HuH-7 (cell line): ENCODE measurements around the gene FHL1.
"Not testable (repeated sequence)": the region's sequence is repeated elsewhere in the genome, so short reads cannot be mapped to it uniquely, and the experiment has no call there.

ENCODE experiments used
- DNase-seq: peaks from one replicate; pipeline ENCODE4 v3.0.0; 2011; ENCODE audit warnings: low spot score

The FHL1 gene

DNA sequence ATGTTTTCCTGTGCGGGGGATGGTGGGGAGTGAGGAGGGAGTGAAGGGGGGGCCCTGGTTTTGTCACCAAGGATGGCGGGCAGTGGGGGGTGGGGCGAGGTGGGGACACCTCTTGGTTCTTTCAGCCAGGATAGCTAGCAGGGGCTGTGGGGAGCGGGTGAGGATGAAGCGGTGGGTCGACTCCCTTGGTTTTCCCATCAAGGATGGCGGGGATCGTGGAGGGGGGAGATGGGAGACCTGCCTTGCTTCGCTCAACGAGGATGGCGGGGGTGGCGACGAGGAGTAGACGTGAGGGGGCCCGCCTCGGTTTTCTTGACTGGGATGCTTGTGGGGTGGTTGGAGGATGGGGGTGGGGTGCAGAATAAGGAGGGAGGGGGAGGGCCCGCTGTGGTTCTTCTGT lies 643 bp downstream of the FHL1 start:
- DNase-seq = no peak

GRCh38 chrX:136148391-136148790 lies 1.1 kb downstream of the FHL1 start:
- DNase-seq = no peak

GRCh38 chrX:136154998-136155397 lies 7.7 kb downstream of the FHL1 start:
- DNase-seq = no peak

GRCh38 chrX:136156560-136157117 lies 9.3 kb downstream of the FHL1 start:
- no peak for DNase-seq

DNA sequence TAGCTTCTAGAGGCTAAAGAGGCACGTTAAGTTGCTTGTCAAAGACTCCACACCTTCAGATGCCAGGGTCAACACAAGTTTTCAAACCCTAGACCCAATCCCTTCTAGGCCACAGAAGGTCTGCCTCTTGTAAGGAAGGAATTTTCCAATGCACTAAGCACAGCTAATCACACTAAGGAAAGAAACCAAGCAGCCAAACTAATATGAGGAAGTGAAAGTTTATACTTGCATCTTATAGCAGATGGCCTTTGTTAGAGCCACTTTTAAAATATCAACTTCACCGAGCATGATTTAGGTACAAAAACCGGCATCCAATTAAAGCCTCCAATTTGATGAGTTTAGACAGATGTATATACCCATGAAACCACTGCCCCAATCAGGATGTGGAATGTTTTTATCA lies 9.9 kb downstream of the FHL1 start:
- DNase-seq = no peak

DNA sequence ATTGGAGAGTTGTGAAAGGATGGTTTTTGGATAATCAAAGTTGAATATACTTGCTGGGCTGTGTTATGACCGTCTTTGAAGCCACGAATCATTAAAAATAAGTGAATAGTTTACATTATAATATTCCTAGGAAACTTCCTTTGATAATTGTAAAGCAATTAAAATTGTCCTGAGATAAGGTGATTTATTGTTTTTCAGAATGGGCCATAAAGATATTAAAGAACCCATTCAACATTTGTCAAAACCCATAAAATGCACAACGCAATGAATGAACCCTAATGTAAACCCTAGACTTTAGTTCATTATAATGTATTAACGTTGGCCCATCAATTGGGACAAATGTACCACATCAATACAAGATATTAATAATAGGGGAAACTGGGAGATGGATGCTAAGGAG lies 11.4 kb downstream of the FHL1 start:
- DNase-seq = no peak

DNA sequence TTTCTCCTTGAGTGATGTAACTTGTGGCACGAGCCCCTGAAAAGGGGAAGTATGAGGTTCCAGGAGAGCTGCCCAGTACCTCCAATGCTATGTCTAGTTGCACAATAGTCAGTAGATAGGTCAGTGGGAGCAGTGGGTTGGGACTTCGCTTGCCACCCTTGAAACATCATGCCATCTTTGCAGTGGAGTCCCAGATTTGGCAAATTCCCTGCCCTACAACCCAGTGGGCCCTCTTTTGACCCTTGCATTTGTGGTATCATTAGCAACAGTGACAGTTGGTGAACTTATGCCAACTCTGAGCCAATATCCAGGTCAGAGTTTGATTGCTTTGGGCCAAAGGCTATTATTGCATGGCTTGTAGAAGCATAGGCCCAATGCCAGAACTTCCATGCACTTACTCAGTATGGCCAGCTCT lies 12.3 kb downstream of the FHL1 start:
- DNase-seq = no peak

DNA sequence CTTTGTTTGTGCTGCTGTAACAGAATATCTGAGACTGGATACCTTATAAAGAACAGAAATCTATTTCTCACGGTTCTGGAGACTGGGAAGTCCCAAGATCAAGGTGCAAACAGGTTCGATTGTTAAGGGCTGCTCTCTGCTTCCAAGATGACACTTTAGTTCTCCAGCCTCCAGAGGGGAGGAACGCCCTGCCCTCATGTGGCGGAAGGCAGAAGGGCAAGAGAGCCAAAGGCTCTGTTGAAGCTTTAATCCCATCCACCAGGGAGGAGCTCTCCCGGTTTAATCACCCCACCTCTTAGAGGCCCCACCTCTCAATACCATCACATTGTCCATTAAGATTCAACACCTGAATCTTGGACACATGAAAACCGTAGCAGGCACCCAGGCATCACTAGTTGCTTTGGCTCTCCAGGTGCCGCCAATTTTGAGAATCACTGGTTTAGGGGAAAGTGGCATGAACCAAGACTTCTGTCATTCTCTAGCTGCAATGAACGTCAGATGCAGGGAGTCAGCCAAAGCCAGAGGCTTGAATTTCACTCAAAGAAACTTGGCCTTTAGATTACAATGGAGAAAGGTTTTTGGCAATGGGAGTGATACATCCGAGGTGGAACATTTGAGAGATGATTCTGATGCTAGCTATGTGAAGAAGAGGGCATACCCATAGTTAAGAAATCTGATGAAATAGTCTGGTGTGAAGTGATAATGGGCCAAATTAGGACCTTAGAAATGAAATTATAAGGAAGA lies 15.7 kb downstream of the FHL1 start:
- peak; percentile 32 for DNase-seq

DNA sequence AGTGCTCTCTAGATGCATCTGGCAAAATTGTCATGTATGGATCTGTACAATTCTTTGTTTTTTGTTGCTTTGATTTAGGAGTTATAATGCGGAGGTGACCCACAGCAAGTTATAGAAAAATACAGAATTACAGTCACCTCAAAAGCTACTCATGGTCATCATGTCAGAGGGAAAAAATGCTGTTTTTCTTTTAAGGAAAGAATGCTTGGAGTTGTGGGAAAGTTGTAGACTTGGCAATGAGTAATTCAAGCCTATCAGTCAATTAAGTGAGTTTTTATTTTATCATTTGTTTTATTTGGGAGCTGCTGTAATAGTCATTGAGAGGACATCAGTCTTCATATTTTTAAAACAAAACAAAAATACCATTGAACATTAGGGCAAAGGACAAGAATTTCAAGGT lies 16.4 kb downstream of the FHL1 start:
- no peak for DNase-seq

- DNase-seq = no peak
Measured at GRCh38 chrX:136165406-136165805, 18.1 kb downstream of the FHL1 start.

GRCh38 chrX:136166221-136166855 lies 19.0 kb downstream of the FHL1 start:
- no peak for DNase-seq

- DNase-seq = not testable (repeated sequence)
Measured at GRCh38 chrX:136167989-136168388, 20.7 kb downstream of the FHL1 start.

DNA sequence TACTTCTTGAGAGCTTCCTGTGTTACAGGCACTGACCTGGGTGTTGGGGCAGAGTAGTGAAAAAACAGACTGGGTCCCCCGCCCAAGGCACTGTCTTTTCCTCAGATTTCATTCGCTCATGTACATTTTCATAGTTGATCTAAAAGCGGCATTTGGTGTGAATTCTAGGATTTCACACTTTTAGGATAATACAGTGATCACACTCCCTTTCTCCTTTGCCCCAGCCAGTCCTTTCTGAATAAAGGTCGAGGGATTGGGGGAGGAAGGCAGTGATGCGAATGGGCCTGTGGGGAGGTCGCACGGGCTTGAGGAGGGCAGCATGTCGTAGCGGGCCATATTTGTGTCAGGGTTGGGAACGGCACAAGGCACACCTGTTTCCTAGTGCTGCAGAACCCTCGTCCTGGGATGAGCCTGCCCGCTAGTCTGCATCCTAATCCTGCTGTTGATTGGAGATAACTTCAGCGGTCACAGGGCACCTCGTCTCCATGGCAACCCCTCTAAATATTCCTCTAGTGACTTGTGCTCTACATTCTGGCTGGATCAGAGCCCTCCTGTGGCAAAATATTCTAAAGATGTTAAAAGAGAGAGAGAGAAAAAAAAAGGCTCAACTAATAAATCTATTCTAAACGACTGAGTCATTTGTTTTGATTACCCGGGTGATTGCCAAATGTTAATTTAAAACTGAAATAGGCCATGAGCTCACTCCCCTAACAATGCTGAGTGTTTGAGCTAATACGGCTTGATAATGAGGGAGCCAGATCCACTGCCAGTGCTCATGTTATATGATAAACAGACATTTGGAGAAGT lies 21.8 kb downstream of the FHL1 start:
- DNase-seq = no peak

DNA sequence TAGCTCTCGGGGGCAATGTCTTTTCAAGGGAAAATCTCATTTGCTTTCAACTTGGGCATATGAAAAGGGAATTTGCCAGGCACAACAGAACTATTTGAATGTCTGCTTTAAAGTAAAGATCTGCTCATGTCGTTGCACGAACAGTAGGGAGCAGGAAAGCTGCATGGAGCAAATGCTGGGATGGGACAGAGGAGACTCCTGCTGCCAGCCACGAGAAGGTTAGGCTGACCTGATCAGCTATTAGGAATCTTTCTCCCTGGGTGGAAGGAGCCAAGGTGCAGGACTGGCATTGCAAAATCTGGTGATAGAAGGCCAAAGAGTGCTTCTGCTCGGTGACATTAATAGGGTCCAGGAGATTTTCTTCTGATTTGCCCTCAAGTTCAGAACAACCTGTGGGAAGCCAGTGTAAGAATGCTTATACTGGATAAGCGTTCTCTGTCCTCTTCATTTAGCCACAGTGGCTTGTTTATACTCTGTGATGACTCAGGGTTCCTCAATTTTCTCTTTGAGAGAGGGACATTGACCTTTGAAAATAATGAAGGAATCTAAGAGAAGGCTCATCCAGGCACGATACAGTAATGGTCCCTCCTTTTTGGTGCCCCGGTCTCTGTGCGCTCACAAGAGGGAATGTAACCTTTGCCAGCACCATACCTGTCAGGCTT lies 22.9 kb downstream of the FHL1 start:
- no peak for DNase-seq

DNA sequence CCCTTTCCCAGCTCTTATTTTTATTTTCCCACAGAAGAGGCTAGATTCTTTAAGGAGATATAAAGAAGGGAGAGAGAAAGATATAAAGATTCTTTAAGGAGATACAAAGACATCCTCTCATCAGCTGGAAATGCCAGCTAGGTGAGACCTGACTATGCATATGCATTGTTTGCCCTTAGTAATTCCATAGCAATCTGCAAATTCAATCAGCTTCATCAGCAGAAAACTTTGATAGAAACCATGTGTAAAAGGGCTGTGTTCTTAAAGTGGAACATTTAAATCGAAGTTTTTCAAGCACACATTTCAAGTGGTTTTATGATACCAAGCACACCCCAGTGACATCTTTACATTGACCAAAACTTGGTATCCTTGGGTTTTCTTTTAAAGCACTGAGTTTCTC lies 24.1 kb downstream of the FHL1 start:
- no peak for DNase-seq

GRCh38 chrX:136176399-136176825 lies 29.1 kb downstream of the FHL1 start:
- no peak for DNase-seq

DNA sequence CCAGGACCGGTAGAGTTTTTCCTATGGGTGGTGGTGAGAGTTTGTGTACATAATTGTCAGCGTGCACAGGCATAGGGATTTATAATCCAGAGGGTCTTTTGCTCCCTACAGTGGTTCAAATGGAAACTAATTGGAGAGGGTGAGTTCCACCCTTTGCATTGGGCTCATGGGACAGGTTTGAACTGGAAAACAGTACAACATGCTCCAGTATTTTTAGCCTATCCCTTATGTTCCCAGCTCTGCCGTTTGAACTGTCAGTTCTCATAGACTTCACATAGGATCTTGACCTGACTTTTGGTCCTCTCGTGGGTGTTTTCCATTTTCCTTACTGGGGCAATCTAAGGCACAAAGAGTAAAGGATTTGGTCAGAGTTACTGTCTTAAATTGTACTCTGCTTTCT lies 31.8 kb downstream of the FHL1 start:
- no peak for DNase-seq

DNA sequence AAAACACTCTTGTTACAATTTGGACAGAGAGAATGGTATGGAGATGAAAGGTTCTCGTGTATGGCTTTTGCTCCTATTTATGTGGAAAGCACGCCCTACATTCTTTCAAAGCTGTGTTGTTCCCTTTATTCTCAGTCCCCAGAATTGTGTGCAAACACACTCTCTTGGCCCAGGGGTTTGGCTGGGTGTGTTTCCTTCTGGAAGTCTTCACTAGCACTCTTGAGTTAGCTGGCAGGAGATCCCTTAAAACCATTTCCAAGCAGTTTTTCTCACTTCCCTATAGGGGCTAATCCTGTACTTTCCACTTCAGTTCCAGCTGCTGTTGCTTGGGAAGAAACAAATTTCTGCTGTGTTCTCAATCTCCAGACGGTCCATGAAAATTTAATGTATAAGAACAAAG lies 35.1 kb downstream of the FHL1 start:
- no peak for DNase-seq

DNA sequence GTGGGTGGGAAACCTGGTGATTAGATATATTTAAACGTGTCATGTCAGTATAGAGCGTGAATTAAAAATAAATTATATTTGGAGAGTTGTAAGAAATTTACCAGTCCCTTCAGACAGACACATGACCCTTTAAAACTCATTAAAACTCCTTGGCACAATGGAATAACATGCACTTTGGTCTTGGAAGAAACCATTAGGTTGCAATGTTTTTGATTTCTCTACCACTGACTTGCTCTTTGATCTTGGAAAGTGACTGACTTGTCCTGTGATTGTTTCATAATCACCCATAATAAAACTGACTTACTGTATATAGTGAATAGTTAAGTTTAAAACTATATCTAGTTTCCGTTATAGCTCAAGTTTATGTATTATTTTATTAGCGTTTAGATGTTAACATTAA lies 35.8 kb downstream of the FHL1 start:
- no peak for DNase-seq

DNA sequence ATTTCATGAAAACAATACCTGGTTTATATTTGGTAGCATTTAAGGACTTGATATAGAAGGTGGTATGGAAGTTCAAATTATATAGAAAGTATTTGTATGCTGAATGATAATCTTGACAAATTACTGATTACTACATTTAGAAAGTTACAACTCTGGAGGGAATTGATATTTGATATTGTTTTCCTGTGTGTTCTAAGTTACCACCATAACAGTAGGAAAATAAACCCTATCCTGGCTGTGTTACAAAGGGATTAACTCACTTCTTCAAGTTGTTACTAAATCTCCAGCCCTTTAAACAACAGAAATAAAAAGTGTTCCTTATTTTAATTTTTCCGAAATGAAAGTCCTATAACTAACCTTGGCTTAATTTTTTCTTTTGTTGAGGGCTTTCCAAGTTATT lies 36.6 kb downstream of the FHL1 start:
- DNase-seq = no peak

- no peak for DNase-seq
Measured at GRCh38 chrX:136185401-136186022, 38.2 kb downstream of the FHL1 start.

GRCh38 chrX:136186023-136186413 lies 38.7 kb downstream of the FHL1 start:
- no peak for DNase-seq
